IPS-20b (cell line): Measurements from ENCODE around the gene STX8.

Source experiments
- H3K27ac ChIP-seq: one replicate; pipeline ENCODE4 v1.5.1; 2013; ENCODE audit warnings: low read length
- H3K27me3 ChIP-seq: 2 replicates; pipeline ENCODE4 v1.6.1; 2013; ENCODE audit warnings: mild to moderate bottlenecking, low read length, inconsistent platforms; ENCODE audit not compliant: insufficient read depth
- H3K36me3 ChIP-seq: 2 replicates; pipeline ENCODE4 v1.6.1; 2013; ENCODE audit warnings: low read depth, mild to moderate bottlenecking, inconsistent platforms, low read length, moderate library complexity; ENCODE audit not compliant: insufficient read depth
- H3K4me1 ChIP-seq: 2 replicates; pipeline ENCODE4 v1.6.1; 2013; ENCODE audit warnings: mild to moderate bottlenecking, control low read depth, inconsistent platforms, low read length, moderate library complexity; ENCODE audit not compliant: insufficient read depth
- H3K4me3 ChIP-seq: 2 replicates; pipeline ENCODE4 v1.5.1; 2013; ENCODE audit warnings: mild to moderate bottlenecking, low read length, inconsistent platforms
- H3K9ac ChIP-seq: 2 replicates; pipeline ENCODE4 v1.6.1; 2013; ENCODE audit warnings: low read depth, mild to moderate bottlenecking, inconsistent platforms, low read length, moderate library complexity
- H3K9me3 ChIP-seq: 2 replicates; pipeline ENCODE4 v1.6.1; 2013; ENCODE audit warnings: mild to moderate bottlenecking, low read depth, low read length, inconsistent platforms; ENCODE audit not compliant: insufficient read depth

STX8 gene

GRCh38 chr17:9203771-9204425 lies 371.7 kb downstream of the STX8 start:
- no peaks in the 10 kb centered on the region for H3K9me3 ChIP-seq
- H3K36me3 ChIP-seq, result no peaks in the 10 kb centered on the region
- H3K4me3 ChIP-seq, result no peak overlapping the region
- peaks cover 6% of the 10 kb centered on the region; the same call in 1 of the 2 replicates for H3K27me3 ChIP-seq
- no peak overlapping the region for H3K27ac ChIP-seq
- no peaks in the 10 kb centered on the region for H3K4me1 ChIP-seq
- H3K9ac ChIP-seq, result no peak overlapping the region

GRCh38 chr17:9202532-9202931 lies 373.1 kb downstream of the STX8 start:
- Histone ChIP-seq H3K4me3 (no peak overlapping the region), H3K9me3 (no peaks in the 10 kb centered on the region), H3K27me3 (peaks cover 6% of the 10 kb centered on the region; the same call in 1 of the 2 replicates), H3K36me3 (no peaks in the 10 kb centered on the region), H3K27ac (no peak overlapping the region), H3K4me1 (no peaks in the 10 kb centered on the region), H3K9ac (no peak overlapping the region)

DNA sequence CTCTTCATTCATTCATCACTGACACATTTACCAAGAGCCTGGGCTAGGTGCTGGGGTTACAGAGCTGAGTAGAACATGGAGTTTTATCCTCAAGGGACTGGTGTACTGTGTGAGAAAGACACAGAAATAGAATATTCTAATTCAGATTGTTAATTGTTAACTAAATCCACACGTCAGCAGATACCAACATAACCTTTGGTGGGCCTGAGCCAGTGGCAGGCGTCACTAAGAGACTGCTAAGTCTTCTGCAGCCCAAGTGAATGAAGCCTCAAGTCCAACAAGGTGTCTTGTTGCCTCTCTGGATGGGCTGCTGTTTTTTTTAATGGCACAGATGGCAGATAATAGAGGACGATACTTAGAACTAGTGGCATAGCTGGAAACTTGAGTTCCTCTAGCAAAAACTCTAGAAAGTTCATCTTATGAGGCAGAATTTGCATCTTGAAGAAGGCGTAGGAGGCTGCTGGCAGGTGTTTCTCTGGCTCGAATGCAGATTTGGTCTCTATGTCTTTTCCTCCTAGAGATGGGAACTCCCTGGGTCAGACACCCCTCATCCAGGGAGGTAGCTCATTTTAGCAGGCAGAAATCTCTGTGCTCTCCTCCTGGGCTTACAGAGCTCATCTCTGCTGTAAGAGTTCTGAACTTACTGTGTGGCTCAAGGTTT lies 374.8 kb downstream of the STX8 start:
- Histone ChIP-seq H3K36me3 (no peaks in the 10 kb centered on the region), H3K27ac (no peak overlapping the region), H3K4me3 (no peak overlapping the region), H3K27me3 (peaks cover 6% of the 10 kb centered on the region; the same call in 1 of the 2 replicates), H3K4me1 (peaks cover 12% of the 10 kb centered on the region), H3K9ac (no peak overlapping the region), H3K9me3 (no peaks in the 10 kb centered on the region)
